Mononuclear cell (primary cell): ENCODE data around the gene COA3. TPM values are rescaled to one million over a fixed set of nuclear protein-coding genes. Genes with fewer than 3 reads are reported as not detected.

Experiments
- H3K27me3 ChIP-seq: 2 replicates; pipeline ENCODE4 v1.6.0; 2011; ENCODE audit warnings: low read length, control low read depth; ENCODE audit not compliant: insufficient read depth
- H3K4me1 ChIP-seq: 2 replicates; pipeline ENCODE4 v1.5.1; 2011; ENCODE audit warnings: mild to moderate bottlenecking, low read length, control low read depth; ENCODE audit not compliant: insufficient read depth
- H3K4me3 ChIP-seq: 2 replicates; pipeline ENCODE4 v1.5.1; 2011; ENCODE audit warnings: mild to moderate bottlenecking, low read length, moderate library complexity
- H3K9me3 ChIP-seq: 2 replicates; pipeline ENCODE4 v1.5.1; 2011; ENCODE audit warnings: low read depth, mild to moderate bottlenecking, control low read depth, low read length
- total RNA-seq: library from RNA; depleted of rRNA; stranded (reverse); fragments of >200 nt; gene quantifications from one replicate; pipeline ENCODE4 v1.2.3, GENCODE V29; 2012

Gene COA3
- total RNA-seq, 1 donor: 2.4 TPM

GRCh38 chr17:42759982-42760651, 38.4 kb downstream of the COA3 start:
- no peaks in the 10 kb centered on the region for H3K9me3 ChIP-seq
- H3K27me3 ChIP-seq: peaks cover 33% of the 10 kb centered on the region
- H3K4me3 ChIP-seq: no peak overlapping the region
- peaks cover 23% of the 10 kb centered on the region for H3K4me1 ChIP-seq

DNA sequence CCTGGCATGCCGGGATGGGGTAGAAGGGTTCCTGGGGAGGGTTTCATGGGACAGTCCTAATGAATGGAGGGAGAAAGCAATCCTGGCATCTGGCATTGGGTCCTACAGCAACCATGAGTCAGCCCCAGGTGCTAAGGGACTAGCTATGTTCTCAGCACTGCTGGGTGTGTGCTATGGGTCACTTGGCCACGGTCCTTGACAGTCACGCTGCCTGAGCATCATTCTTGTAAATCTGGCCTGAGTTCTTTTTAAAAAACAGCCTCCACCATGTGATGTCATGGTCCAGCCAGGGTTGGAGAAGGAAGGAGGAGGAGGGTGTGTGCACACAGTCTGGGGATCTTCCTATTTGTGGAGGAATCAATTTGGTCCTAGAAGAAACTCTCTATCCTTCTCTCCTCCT, 43.7 kb downstream of the COA3 start:
- Histone ChIP-seq H3K4me1 (peaks cover 15% of the 10 kb centered on the region), H3K27me3 (peaks cover 8% of the 10 kb centered on the region), H3K4me3 (no peak overlapping the region), H3K9me3 (no peaks in the 10 kb centered on the region)

DNA sequence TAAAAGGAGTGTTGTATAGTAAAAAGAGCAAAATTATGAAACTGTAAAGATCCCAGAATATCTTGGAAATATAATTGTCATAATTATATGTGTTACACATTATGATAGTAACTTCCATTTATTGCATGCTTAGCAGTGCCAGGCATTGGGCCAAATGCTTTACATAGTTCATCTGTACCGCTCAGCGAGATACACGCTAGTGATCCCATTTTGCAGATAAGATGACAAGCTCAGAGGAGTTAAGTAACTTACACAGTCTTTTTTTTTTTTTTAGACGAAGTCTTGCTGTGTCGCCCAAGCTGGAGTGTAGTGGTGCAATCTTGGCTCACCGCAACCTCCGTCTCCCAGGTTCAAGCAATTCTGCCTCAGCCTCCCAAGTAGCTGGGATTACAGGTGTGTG, 46.9 kb downstream of the COA3 start:
- Histone ChIP-seq H3K9me3 (no peaks in the 10 kb centered on the region), H3K4me3 (no peak overlapping the region), H3K4me1 (peaks cover 10% of the 10 kb centered on the region), H3K27me3 (no peaks in the 10 kb centered on the region)

- no peaks in the 10 kb centered on the region for H3K9me3 ChIP-seq
- no peaks in the 10 kb centered on the region for H3K27me3 ChIP-seq
- peaks cover 10% of the 10 kb centered on the region for H3K4me1 ChIP-seq
- no peak overlapping the region for H3K4me3 ChIP-seq
Observed at GRCh38 chr17:42750739-42751344, 47.7 kb downstream of the COA3 start.

GRCh38 chr17:42748908-42749798, 49.4 kb downstream of the COA3 start:
- peaks cover 21% of the 10 kb centered on the region for H3K4me1 ChIP-seq
- H3K27me3 ChIP-seq: no peaks in the 10 kb centered on the region
- no peak overlapping the region for H3K4me3 ChIP-seq
- no peaks in the 10 kb centered on the region for H3K9me3 ChIP-seq

- H3K27me3 ChIP-seq: no peaks in the 10 kb centered on the region
- H3K4me3 ChIP-seq: no peak overlapping the region
- H3K4me1 ChIP-seq: peaks cover 29% of the 10 kb centered on the region
- H3K9me3 ChIP-seq: no peaks in the 10 kb centered on the region
Observed at GRCh38 chr17:42748202-42748907, 50.1 kb downstream of the COA3 start.

Other genes starting within 250 kb of the COA3 start
- gene HSD17B1, start 245.8 kb downstream of the COA3 start, total RNA-seq: 0.31 TPM
- 10.2 TPM for gene COASY, start 236.6 kb downstream of the COA3 start, total RNA-seq
- gene MLX, start 231.6 kb downstream of the COA3 start, total RNA-seq: 22.0 TPM
- 1.4 TPM for gene PSMC3IP, start 221.0 kb downstream of the COA3 start, total RNA-seq
- 34.7 TPM for gene RETREG3, start 189.3 kb downstream of the COA3 start, total RNA-seq
- 3.1 TPM for gene TUBG1, start 189.0 kb downstream of the COA3 start, total RNA-seq
- gene TUBG2, start 139.4 kb downstream of the COA3 start, total RNA-seq: 2.2 TPM
- gene PLEKHH3, start 121.7 kb downstream of the COA3 start, total RNA-seq: 0.52 TPM
- gene CCR10, start 116.9 kb downstream of the COA3 start, total RNA-seq: 0.52 TPM
- gene CNTNAP1, start 116.2 kb downstream of the COA3 start, total RNA-seq: 0.84 TPM
- gene EZH1, start 53.7 kb downstream of the COA3 start, total RNA-seq: 80.9 TPM
- gene RAMP2, start 37.5 kb downstream of the COA3 start, total RNA-seq: not detected
- gene VPS25, start 25.3 kb downstream of the COA3 start, total RNA-seq: 27.0 TPM
- gene WNK4, start 18.1 kb downstream of the COA3 start, total RNA-seq: 0.10 TPM
- not detected for gene CNTD1, start 157 bp upstream of the COA3 start, total RNA-seq
- 86.6 TPM for gene BECN1, start 25.6 kb upstream of the COA3 start, total RNA-seq
- gene PSME3, start 34.7 kb upstream of the COA3 start, total RNA-seq: 56.9 TPM
- gene AOC2, start 45.9 kb upstream of the COA3 start, total RNA-seq: 1.5 TPM
- 0.21 TPM for gene AOC3, start 52.5 kb upstream of the COA3 start, total RNA-seq
- not detected for gene G6PC1, start 102.1 kb upstream of the COA3 start, total RNA-seq
- gene AARSD1, start 165.8 kb upstream of the COA3 start, total RNA-seq: 14.0 TPM
- gene PTGES3L, start 181.4 kb upstream of the COA3 start, total RNA-seq: 0.31 TPM
- 9.6 TPM for gene RUNDC1, start 181.9 kb upstream of the COA3 start, total RNA-seq
- gene RPL27, start 199.7 kb upstream of the COA3 start, total RNA-seq: 1,456 TPM
- 9.6 TPM for gene IFI35, start 208.1 kb upstream of the COA3 start, total RNA-seq
- 20.0 TPM for gene VAT1, start 223.7 kb upstream of the COA3 start, total RNA-seq
- 0.10 TPM for gene RND2, start 226.5 kb upstream of the COA3 start, total RNA-seq